HG03521 (cell line): ENCODE results near the gene IGDCC3.
A peak's percentile ranks its signal among the peaks of the same experiment; 100 is the strongest.

ENCODE experiments used
- ATAC-seq: cut with Tn5 transposase; IDR thresholded peaks from one replicate; pipeline ENCODE4 v1.9.1; 2021; ENCODE audit warnings: mild to moderate bottlenecking, moderate library complexity; ENCODE audit not compliant: unreplicated experiment

Gene IGDCC3

DNA sequence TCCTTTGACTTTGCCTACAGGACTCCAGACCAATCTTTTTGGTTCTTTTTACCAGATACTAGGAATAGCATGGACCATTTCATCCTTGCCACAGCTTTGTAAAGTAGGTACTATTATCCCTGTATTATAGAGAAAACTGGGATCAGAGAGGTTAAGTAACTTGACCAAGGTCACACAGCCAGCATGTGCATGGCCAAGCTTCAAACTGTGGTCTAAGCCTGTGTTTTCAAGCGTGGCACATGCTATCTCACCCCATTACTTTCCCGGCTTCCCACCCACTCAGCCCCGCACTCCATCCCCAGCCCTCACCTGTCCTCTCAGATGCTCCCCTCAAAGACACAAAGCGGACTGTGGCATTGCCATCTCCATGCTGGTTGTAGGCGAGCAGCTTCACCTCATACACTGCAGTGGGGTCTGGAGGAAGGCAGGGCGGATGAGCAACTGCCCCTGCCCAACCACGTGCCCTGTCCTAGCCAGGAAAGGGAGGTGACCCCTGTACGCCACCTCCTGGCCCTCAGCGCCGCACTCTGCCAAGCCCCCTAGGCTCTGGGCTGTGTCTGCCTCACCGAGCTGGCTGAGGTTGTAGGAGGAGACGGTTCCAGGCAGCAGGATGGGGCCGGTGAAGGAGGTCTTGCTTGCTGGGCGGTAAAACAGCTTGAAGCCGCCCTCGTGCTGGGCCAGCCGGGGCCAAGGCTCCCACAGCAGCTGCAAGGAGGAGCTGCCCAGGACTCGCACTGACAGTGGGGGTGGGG, 47.6 kb downstream of the IGDCC3 start:
- ATAC-seq: no peak

DNA sequence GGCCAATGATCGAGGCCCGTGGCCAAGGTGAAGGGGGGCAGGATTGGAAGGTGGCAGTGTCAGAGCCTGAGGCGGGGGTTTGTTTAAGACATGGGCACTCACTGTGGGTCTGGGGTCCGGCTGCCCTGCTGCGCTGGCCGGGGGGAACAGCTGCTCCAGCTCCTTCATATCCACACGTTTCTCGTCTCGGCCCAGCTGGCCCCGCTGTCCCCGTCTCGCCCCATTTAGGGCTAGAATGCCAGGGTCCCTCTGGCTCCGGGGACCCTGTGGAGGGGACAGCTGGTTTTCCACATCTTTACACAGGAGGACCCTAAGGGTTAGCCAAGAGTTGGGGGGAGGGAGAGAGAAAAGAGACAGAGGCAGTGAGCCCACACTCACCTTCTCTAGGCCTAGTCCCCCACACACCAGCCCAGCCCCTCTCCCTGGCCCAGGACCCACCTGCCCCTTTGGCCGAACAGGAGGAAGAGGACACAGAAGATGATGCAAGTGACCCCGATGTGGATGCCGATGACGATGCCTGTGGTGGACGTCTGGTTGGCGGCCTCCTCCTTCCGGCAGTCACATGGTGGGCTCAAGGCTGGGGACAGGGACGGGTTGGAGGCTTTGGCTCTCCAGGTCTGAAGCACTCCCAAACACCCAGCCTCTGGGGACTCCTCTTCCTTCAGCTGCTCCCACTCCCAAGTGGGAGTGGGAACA, 48.4 kb downstream of the IGDCC3 start:
- no peak for ATAC-seq

DNA sequence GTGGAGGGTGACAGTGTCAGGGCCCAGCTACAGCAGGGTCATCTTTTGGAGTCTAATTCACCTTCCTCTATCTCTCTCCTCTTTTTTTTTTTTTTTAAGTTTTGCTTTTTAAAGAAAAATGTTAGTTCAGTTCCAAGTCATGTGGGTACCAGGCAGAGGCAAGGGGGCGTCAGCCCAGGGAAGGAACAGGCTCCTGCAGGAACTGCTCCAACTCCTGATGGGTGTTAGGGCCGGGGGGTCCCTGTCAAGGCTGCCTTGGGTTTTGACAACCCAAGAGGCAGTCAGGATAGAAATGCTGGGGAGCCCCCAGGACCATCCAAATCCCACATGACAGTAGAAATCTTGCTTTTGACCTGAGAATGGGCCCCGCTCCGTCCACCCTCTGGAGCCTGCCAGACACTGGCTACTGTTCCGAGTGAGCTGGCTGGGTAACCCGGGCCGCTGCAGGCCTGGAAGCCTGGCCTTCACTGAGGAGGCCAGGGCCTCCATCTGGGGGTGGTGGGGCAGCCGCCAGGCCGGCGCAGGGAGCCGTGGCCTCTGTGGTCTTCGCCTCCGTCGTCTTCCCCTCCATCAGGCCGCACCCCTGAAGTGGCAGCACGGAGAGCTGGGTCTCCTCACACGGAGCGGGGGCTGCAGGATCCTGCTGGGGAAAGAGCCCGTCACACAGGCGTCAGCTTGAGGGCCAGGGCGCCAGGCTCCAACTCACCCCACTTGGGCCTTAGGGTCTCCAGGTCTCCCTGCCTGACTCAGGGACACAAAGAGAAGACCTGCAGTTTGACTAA, 49.1 kb downstream of the IGDCC3 start:
- ATAC-seq: no peak

DNA sequence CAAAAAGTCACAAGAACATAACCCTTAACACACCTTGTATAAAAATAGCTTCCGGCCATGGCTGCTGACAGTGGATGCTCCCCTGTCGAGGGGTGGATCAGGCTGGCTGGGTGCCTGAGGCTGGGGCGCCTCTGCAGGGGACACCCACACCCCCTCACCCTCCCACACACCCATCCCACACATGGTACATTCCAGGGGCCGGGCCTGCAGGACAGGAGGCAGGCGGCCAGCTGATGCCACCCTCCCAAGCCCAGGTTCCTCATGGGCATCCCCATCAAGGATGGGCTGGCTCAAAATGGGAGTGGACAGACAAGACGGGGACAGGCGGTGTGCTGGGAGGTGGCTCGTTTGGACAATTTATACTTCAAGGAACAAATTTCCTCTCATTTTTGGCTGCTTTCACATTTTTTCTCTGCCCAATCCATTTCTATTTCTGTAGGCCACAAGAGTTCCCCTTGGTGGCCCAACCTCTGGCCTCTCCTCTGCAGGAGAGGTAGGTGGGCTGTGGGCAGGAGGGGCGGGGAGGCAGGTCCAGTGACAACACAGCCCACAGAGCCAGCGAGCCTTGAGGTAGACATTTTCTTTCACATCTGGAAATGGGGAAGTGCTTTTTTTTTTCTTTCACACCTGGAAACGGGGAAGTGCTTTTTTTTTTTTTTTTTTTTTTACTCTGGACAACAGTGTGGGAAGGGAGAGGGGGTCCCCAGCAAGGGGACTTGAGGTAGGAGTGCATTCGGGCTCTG, 50.0 kb downstream of the IGDCC3 start:
- ATAC-seq: no peak

DNA sequence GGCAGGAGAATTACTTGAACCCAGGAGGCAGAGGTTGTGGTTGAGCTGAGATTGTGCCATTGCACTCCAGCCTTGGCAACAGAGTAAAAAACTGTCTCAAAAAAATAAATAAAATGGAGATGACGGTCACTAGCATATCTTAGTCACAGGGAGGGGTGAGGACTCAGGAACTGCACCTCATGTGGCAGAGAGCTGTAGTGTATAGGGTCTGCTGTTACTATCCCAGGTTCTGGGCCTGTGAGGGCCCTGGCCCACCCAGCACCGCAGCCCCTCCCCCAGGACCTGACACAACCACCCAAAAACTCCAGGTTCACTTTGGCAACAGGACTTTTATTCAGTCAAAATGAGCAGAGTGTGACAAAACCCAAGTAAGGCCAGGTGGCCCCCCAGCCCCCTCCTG, 51.0 kb downstream of the IGDCC3 start:
- ATAC-seq: no peak

DNA sequence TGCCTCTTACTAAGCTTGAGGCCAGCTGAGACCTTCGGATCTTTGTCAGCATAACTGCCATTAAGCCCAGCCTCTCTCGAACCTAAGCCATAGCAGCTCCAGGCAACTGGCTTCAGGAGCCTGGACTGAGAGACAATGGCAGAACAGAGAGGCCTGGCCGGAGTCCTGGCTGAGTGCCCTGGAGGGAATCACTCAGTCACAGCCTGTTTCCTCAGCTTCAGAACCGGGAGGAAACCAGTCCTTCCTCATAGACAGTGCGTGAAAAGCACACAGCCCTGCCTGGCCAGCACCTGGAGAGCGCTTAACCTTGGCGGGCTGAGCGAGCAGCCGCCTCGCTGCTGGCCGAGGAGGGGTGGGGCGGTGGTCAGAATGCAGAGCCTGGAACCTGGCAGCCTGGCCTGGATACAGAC, 51.7 kb downstream of the IGDCC3 start:
- no peak for ATAC-seq

DNA sequence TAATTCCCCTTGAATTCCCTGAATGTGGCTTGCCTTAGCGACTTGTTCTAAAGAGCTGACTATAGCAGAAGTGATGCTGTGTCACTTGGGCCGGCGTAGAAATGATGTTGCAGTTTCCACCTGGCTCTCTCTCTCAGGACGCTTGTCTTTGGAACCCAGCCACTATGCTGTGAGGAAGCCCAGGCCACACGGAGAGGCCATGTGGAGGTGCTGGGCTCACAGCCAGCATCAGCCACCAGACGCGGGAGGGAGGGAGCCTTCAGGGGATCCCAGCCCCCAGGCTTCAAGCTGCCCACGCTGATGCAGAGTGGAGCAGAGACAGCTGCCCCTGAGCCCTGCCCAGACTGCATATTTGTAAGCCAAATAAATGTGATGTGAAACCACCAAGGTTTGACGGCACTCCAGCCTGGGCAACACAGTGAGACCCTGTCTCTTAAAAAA, 54.7 kb downstream of the IGDCC3 start:
- no peak for ATAC-seq

DNA sequence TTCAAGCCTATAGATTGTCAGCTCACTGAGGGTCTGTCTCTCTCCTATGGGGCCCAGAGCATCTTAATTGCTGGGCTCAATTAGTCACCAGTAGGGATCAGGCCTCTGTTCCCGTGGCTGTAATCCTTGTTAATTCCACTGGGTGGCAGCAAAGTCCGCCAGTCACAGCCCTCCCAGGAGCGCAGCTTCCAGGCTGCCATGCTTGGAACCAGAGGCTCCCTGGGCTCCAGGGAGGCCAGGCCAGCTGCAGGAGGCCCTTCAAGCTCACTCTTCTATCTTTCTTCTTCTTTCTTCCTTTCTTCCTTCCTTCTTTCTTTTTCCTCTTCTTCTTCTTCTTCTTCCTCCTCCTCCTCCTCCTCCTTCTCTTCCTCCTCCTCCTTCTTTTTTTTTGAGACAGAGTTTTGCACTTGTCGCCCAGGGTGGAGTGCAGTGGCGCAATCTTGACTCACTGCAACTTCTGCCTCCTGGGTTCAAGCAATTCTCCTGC, 58.9 kb downstream of the IGDCC3 start:
- no peak for ATAC-seq

DNA sequence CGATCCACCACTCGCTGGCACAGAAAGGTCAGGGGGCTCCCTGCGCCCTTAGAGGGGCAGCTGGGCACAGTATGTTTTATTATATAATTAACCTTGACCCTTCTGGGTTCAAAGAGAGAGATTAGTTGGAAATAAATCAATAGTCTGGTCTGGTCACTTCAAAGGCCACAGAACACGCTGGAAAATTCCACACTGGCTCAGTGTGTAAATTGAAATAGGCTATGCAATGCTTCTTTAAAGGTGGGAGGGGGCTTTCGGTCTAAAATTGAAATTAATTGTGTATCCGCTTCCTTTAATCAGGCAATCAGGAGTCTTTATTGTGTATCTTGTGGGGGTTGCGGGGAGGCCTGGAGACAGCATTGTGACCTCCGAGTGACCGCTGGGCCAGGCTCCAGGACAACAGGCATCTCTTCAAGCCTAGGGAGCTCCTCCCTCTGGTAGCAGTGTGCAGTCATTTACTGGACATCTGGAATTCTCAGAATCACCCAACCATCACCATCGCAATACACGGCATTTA, 65.3 kb downstream of the IGDCC3 start:
- ATAC-seq: no peak

DNA sequence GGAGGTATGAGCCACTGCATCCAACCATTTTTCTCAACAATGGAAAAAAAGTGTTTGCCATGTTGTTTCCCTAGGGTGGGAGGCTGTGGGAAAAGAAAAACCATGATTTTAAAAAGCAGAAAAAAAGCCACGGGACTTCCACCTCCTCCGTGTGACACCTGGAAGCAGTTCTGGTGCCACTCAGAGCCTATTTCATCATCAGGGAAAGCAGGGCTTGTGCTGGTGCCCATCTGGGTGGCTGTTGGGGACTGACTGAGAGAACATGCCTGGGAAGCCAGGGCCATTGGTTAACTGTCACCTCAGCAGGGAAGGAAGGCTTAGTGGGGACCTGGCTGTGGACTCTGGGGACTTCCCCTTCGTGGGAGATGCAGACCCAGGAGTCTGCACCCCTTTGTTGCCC, 66.0 kb downstream of the IGDCC3 start:
- ATAC-seq: no peak

DNA sequence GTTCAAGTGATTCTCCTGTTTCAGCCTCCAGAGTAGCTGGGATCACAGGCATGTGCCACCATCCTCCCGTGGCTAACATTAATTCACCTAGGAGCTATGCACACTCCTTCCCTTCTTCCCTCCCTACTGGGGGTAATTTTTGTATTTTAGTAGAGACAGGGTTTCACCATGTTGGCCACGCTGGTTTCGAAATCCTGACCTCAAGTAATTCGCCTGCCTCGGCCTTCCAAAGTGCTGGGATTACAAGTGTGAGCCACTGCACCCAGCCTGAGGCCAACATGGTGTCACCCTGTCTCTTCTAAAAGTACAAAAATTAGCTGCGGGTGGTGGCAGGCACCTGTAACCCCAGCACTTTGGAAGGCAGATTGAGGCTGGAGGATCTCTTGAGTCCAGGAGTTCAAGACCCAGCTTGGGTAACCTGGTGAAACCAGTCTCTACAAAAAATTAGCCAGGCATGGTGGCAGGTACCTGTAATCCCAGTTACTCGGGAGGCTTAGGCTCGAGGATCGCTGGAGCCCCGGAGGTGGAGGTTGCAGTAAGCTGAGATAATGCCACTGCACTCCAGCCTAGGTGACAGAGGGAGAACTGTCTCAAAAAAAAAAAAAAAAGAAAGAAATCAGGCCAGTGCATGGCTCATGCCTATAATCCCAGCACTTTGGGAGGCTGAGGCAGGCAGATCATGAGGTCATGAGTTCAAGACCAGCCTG, 67.2 kb downstream of the IGDCC3 start:
- ATAC-seq: no peak

DNA sequence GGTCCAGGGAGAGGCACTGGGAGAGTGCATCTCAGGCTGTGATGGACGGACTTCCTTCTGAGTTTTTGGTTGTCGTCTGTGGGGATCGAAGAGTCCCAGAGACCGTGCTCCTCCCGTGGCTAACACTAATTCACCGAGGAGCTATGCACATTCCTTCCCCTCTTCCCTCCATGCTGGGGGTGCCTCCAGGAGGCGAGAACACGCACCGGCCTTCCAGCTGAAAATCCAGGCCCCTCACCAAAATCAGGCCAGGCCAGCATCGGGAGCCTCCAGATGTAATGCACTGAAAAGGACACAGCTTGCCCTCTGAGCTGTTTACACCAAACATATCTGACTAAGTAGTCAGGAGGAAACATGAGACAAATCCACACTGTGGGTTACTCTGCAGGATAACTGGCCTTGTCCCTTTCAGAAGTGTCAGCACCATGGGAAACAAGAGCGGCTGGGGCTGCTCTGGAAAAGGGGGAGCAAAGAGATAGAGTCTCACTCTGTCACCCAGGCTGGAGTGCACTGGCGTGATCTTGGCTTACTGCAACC, 67.9 kb downstream of the IGDCC3 start:
- ATAC-seq: no peak

DNA sequence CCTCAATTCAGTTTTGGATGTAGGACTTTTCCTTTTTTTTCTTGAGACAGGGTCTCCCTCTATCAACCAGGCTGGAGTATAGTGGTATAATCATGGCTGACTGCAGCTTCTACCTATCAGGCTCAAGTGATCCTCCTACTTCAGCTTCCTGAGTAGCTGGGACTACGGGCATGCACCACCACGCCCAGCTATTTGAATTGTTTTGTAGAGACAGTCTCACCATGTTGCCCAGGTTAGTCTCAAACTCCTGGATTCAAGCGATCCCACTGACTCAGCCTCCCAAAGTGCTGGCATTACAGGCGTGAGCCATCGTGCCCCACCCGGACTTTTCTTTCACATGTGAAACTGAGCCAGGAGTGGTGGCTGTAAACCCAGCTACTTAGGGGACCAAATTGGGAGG, 69.8 kb downstream of the IGDCC3 start:
- ATAC-seq: no peak

DNA sequence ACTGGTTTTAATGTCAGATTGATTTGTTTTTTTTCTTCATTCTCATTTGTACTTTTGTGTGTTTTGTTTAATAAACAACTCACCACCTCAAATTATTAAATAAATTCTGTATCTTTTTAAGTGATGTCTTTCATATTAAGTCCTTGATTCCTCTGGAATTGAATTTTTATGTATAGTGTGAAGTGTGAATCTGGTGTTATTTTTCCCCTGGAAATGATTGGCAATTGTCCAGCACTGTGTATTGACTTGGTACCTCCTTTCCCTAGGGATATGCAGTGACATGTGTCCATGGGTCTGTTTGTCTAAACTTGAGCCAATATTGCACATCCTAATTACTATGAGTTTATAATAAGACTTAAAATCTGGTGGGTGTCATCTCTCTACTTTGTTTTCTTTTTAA, 71.3 kb downstream of the IGDCC3 start:
- no peak for ATAC-seq

DNA sequence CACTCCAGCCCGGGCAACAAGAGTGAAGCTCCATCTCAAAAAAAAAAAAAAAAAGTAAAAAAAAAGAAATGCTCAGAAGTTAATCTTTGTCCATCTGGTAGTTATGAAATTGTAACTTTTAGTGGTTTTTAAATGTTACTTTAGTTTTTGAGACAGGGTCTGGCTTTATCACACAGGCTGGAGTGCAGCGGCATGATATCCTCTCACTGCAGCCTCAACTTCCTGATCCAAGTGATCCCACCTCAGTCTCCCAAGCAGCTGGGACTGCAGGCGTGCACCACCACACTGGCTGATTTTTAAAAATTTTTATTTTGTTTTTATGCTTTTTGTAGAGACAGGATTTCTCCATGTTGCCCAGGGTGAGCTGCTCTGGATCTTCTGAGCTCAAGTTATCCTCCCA, 72.0 kb downstream of the IGDCC3 start:
- no peak for ATAC-seq

DNA sequence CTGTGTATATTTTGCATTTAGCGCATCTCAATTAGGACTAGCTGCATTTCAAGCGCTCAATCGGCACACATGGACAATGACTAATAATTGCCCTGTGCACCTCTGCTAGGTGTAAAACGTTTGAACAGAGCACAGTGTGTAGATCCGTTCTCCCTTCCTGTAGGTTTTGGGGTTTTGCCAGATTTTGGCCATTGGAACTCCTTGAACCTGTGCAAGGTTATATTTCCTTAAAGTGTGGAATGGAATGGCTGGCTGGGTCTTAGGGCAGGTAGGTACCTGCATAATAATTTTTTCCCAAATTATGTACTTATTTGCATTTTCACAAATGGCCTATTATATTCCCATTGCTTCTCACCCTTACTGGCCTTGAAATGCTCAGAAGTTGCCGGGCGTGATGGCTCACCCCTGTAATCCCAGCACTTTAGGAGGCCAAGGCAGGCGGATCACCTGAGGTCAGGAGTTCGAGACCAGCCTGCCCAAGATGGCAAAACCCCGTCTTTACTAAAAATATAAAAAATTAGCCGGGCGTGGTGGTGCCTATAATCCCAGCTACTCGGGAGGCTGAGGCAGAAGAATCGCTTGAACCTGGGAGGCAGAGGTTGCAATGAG, 72.5 kb downstream of the IGDCC3 start:
- ATAC-seq: no peak

DNA sequence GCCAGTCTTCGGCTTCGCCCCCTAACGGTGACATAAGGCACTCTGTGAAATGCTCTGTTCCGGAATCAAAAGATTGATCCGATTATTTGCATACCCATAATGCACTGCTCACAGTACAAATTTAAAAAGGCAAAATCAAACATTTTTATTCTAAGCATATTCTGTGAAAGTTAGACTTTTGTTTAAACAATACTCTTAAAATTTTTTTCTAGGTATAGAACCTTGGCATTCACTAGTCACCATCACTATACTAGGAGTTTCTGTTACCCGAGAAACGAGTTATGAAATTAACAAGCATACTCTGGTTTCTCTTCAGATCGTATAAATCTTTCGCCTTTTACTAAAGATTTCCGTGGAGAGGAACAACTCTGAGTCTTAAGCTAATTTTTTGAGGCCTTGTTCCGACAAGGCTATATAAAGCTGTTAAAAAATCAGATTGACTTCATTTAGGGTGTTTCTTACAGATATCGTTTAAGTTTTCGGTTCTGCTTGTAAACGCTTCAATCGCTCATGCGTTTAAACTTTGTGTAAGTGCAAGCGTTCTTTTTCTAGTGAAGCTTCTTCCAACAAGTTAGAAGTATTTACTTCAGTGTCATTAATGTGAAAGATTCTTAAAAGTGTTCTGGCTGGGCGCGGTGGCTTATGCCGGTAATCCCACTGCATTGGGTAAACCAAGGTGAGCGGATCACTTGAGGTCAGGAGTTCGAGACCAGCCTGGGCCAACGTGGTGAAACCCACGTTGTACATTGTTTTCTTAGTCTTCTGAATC, 73.2 kb downstream of the IGDCC3 start, which contains the start of gene RNU5B-1:
Gene RNU5B-1 (plus strand): TSS at position 297 of the 769 bp plus-strand sequence.
- peak; percentile 53 for ATAC-seq

DNA sequence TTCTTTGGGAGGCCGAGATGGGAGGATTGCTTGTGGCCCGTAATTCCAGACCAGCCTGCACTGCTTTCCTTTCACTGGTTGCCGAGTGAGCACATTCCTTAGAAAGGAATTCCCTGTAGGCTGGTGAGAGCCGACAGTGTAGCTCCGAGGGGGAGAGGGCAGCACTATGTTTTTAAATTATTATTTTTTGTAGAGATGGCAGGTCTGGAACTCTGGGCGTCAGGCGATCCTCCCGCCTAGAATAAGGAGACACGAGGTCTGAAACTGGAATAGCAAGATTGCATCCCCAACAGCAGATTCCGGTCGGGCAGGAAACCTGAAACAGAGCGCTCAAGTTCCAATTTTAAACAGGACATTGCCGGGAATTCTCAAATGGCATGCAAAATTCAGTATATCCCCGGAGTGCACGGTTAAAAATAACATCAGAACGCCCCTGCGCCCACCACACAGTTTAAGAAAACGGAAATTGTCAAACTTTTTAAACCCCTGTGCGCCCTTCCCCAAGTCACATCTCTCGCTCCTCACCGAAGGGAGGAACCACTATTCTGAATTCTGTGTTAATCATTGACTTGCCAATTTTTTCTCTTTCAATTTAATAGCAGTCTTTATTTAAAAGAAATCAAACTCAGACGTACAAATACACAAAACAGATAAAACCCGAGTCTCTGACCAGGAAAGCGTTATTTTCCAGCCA, 74.0 kb downstream of the IGDCC3 start:
- ATAC-seq: peak; percentile 2
